ENCODE data around the gene MTM1. TPM values are rescaled to one million over a fixed set of nuclear protein-coding genes. Genes with fewer than 3 reads are reported as not detected.
A peak's percentile ranks its signal among the peaks of the same experiment; 100 is the strongest.

MTM1 gene
- polyA plus RNA-seq (2013), result 18.1 TPM

GRCh38 chrX:150568320-150569154, at the start of gene MTM1:
MTM1 (plus strand) TSS chrX:150568621; CDS start chrX:150592615, 23,994 bp downstream.
- POLR2A ChIA-PET, result no interaction called here
- WGBS (ENCODE audit: insufficient coverage), result 38% methylated on average over 86 of the region's 89 CpGs
- H3K4me1 ChIP-seq (ENCODE audit: control extremely low read depth in 1 of 4, control insufficient read depth in 4 of 4, insufficient read depth in 4 of 4, low read length in 3 of 4), result peaks cover 17 to 40% (median 31%) of the 10 kb centered on the region in 4 experiments

GRCh38 chrX:150522494-150522893, 45.9 kb upstream of the MTM1 start:
- CTCF ChIA-PET, result no interaction called here
- no peaks in the 10 kb centered on the region for H3K36me3 ChIP-seq (ENCODE audit: control insufficient read depth in 4 of 4, insufficient read depth in 4 of 4, low read length in 3 of 4)
- POLR2A ChIA-PET, result no interaction called here
- no peaks in the 10 kb centered on the region for H3K4me1 ChIP-seq (ENCODE audit: control extremely low read depth in 1 of 4, control insufficient read depth in 4 of 4, insufficient read depth in 4 of 4, low read length in 3 of 4)
- H3K4me3 ChIP-seq (ENCODE audit: control insufficient read depth in 1 of 7, extremely low read depth in 1 of 7, insufficient read depth in 4 of 7, low read depth in 2 of 7, low read length in 6 of 7), result no peak overlapping the region
- H3K27me3 ChIP-seq (replicated peaks in 2 of 5; ENCODE audit: control insufficient read depth in 4 of 5, insufficient read depth in 5 of 5, low read length in 4 of 5), result no peaks in the 10 kb centered on the region
- H3K9me3 ChIP-seq (ENCODE audit: control extremely low read depth in 1 of 5, control insufficient read depth in 4 of 5, insufficient read depth in 2 of 5, low read depth in 1 of 5, low read length in 4 of 5), result no peaks in the 10 kb centered on the region
- 88% methylated on average over 2 of the region's 2 CpGs for WGBS (ENCODE audit: insufficient coverage)
- no peak overlapping the region for H3K27ac ChIP-seq (ENCODE audit: insufficient read depth in 1 of 2, low read depth in 1 of 2, low read length in 2 of 2, poor library complexity in 1 of 2, severe bottlenecking in 2 of 2)
- DNase-seq, result no peak

More at GRCh38 chrX:150568320-150569154, at the start of gene MTM1:
- peak; percentile 93 to 97 (median 96) for DNase-seq
- CTCF ChIA-PET, result interaction anchor here (1.7 kb wide), 1 partner anchor 77 kb away, joined by 4 read pairs; no protein-coding TSS in a partner anchor
- Histone ChIP-seq H3K4me3 (ENCODE audit: control insufficient read depth in 1 of 7, extremely low read depth in 1 of 7, insufficient read depth in 4 of 7, low read depth in 2 of 7, low read length in 6 of 7) (peak within 1 kb of the TSS; percentile 60 to 84 (median 78)), H3K36me3 (ENCODE audit: control insufficient read depth in 4 of 4, insufficient read depth in 4 of 4, low read length in 3 of 4) (no peaks in the 10 kb centered on the region), H3K9me3 (ENCODE audit: control extremely low read depth in 1 of 5, control insufficient read depth in 4 of 5, insufficient read depth in 2 of 5, low read depth in 1 of 5, low read length in 4 of 5) (no peaks in the 10 kb centered on the region), H3K27ac (ENCODE audit: insufficient read depth in 1 of 2, low read depth in 1 of 2, low read length in 2 of 2, poor library complexity in 1 of 2, severe bottlenecking in 2 of 2) (peak within 1 kb of the TSS; percentile 67 to 82), H3K27me3 (replicated peaks in 2 of 5; ENCODE audit: control insufficient read depth in 4 of 5, insufficient read depth in 5 of 5, low read length in 4 of 5) (peaks cover 0 to 6% (median 0%) of the 10 kb centered on the region in 5 experiments)

- Histone ChIP-seq H3K9me3 (ENCODE audit: control extremely low read depth in 1 of 5, control insufficient read depth in 4 of 5, insufficient read depth in 2 of 5, low read depth in 1 of 5, low read length in 4 of 5) (no peaks in the 10 kb centered on the region), H3K27ac (ENCODE audit: insufficient read depth in 1 of 2, low read depth in 1 of 2, low read length in 2 of 2, poor library complexity in 1 of 2, severe bottlenecking in 2 of 2) (no peak overlapping the region), H3K27me3 (replicated peaks in 2 of 5; ENCODE audit: control insufficient read depth in 4 of 5, insufficient read depth in 5 of 5, low read length in 4 of 5) (no peaks in the 10 kb centered on the region), H3K4me1 (ENCODE audit: control extremely low read depth in 1 of 4, control insufficient read depth in 4 of 4, insufficient read depth in 4 of 4, low read length in 3 of 4) (no peaks in the 10 kb centered on the region), H3K36me3 (ENCODE audit: control insufficient read depth in 4 of 4, insufficient read depth in 4 of 4, low read length in 3 of 4) (no peaks in the 10 kb centered on the region), H3K4me3 (ENCODE audit: control insufficient read depth in 1 of 7, extremely low read depth in 1 of 7, insufficient read depth in 4 of 7, low read depth in 2 of 7, low read length in 6 of 7) (no peak overlapping the region)
- WGBS (ENCODE audit: insufficient coverage), result 81% methylated on average over 9 of the region's 10 CpGs
- DNase-seq, result no peak
- ChIA-PET CTCF (no interaction called here), POLR2A (no interaction called here)
Observed at GRCh38 chrX:150525061-150525919, 43.1 kb upstream of the MTM1 start.

GRCh38 chrX:150526692-150527091, 41.7 kb upstream of the MTM1 start:
- no peak for DNase-seq
- no peak overlapping the region for H3K4me3 ChIP-seq (ENCODE audit: control insufficient read depth in 1 of 7, extremely low read depth in 1 of 7, insufficient read depth in 4 of 7, low read depth in 2 of 7, low read length in 6 of 7)
- no peak overlapping the region for H3K27ac ChIP-seq (ENCODE audit: insufficient read depth in 1 of 2, low read depth in 1 of 2, low read length in 2 of 2, poor library complexity in 1 of 2, severe bottlenecking in 2 of 2)
- ChIA-PET POLR2A (no interaction called here), CTCF (no interaction called here)
- no peaks in the 10 kb centered on the region for H3K4me1 ChIP-seq (ENCODE audit: control extremely low read depth in 1 of 4, control insufficient read depth in 4 of 4, insufficient read depth in 4 of 4, low read length in 3 of 4)
- no peaks in the 10 kb centered on the region for H3K36me3 ChIP-seq (ENCODE audit: control insufficient read depth in 4 of 4, insufficient read depth in 4 of 4, low read length in 3 of 4)
- H3K9me3 ChIP-seq (ENCODE audit: control extremely low read depth in 1 of 5, control insufficient read depth in 4 of 5, insufficient read depth in 2 of 5, low read depth in 1 of 5, low read length in 4 of 5), result no peaks in the 10 kb centered on the region
- WGBS (ENCODE audit: insufficient coverage), result 75% methylated on average over 5 of the region's 7 CpGs
- H3K27me3 ChIP-seq (replicated peaks in 2 of 5; ENCODE audit: control insufficient read depth in 4 of 5, insufficient read depth in 5 of 5, low read length in 4 of 5), result no peaks in the 10 kb centered on the region

- Histone ChIP-seq H3K4me1 (ENCODE audit: control extremely low read depth in 1 of 4, control insufficient read depth in 4 of 4, insufficient read depth in 4 of 4, low read length in 3 of 4) (no peaks in the 10 kb centered on the region), H3K27me3 (replicated peaks in 2 of 5; ENCODE audit: control insufficient read depth in 4 of 5, insufficient read depth in 5 of 5, low read length in 4 of 5) (no peaks in the 10 kb centered on the region), H3K4me3 (ENCODE audit: control insufficient read depth in 1 of 7, extremely low read depth in 1 of 7, insufficient read depth in 4 of 7, low read depth in 2 of 7, low read length in 6 of 7) (no peak overlapping the region), H3K36me3 (ENCODE audit: control insufficient read depth in 4 of 4, insufficient read depth in 4 of 4, low read length in 3 of 4) (no peaks in the 10 kb centered on the region), H3K27ac (ENCODE audit: insufficient read depth in 1 of 2, low read depth in 1 of 2, low read length in 2 of 2, poor library complexity in 1 of 2, severe bottlenecking in 2 of 2) (no peak overlapping the region), H3K9me3 (ENCODE audit: control extremely low read depth in 1 of 5, control insufficient read depth in 4 of 5, insufficient read depth in 2 of 5, low read depth in 1 of 5, low read length in 4 of 5) (no peaks in the 10 kb centered on the region)
- ChIA-PET CTCF (no interaction called here), POLR2A (no interaction called here)
- DNase-seq, result no peak
- 57% methylated on average over 3 of the region's 3 CpGs for WGBS (ENCODE audit: insufficient coverage)
Observed at GRCh38 chrX:150527108-150527507, 41.3 kb upstream of the MTM1 start.

GRCh38 chrX:150529587-150529986, 38.8 kb upstream of the MTM1 start:
- no peaks in the 10 kb centered on the region for H3K4me1 ChIP-seq (ENCODE audit: control extremely low read depth in 1 of 4, control insufficient read depth in 4 of 4, insufficient read depth in 4 of 4, low read length in 3 of 4)
- ChIA-PET POLR2A (no interaction called here), CTCF (no interaction called here)
- DNase-seq, result no peak
- H3K4me3 ChIP-seq (ENCODE audit: control insufficient read depth in 1 of 7, extremely low read depth in 1 of 7, insufficient read depth in 4 of 7, low read depth in 2 of 7, low read length in 6 of 7), result no peak overlapping the region
- H3K36me3 ChIP-seq (ENCODE audit: control insufficient read depth in 4 of 4, insufficient read depth in 4 of 4, low read length in 3 of 4), result no peaks in the 10 kb centered on the region
- no peaks in the 10 kb centered on the region for H3K9me3 ChIP-seq (ENCODE audit: control extremely low read depth in 1 of 5, control insufficient read depth in 4 of 5, insufficient read depth in 2 of 5, low read depth in 1 of 5, low read length in 4 of 5)
- no peaks in the 10 kb centered on the region for H3K27me3 ChIP-seq (replicated peaks in 2 of 5; ENCODE audit: control insufficient read depth in 4 of 5, insufficient read depth in 5 of 5, low read length in 4 of 5)
- no peak overlapping the region for H3K27ac ChIP-seq (ENCODE audit: insufficient read depth in 1 of 2, low read depth in 1 of 2, low read length in 2 of 2, poor library complexity in 1 of 2, severe bottlenecking in 2 of 2)
- 88% methylated on average over 1 of the region's 3 CpGs for WGBS (ENCODE audit: insufficient coverage)

- CTCF ChIA-PET, result no interaction called here
Observed at GRCh38 chrX:150530821-150531220, 37.6 kb upstream of the MTM1 start.

More at GRCh38 chrX:150530821-150531220, 37.6 kb upstream of the MTM1 start:
- WGBS (ENCODE audit: insufficient coverage), result 69% methylated on average over 2 of the region's 7 CpGs
- no peaks in the 10 kb centered on the region for H3K36me3 ChIP-seq (ENCODE audit: control insufficient read depth in 4 of 4, insufficient read depth in 4 of 4, low read length in 3 of 4)
- H3K4me1 ChIP-seq (ENCODE audit: control extremely low read depth in 1 of 4, control insufficient read depth in 4 of 4, insufficient read depth in 4 of 4, low read length in 3 of 4), result no peaks in the 10 kb centered on the region
- no peaks in the 10 kb centered on the region for H3K27me3 ChIP-seq (replicated peaks in 2 of 5; ENCODE audit: control insufficient read depth in 4 of 5, insufficient read depth in 5 of 5, low read length in 4 of 5)
- H3K27ac ChIP-seq (ENCODE audit: insufficient read depth in 1 of 2, low read depth in 1 of 2, low read length in 2 of 2, poor library complexity in 1 of 2, severe bottlenecking in 2 of 2), result no peak overlapping the region
- POLR2A ChIA-PET, result no interaction called here
- H3K9me3 ChIP-seq (ENCODE audit: control extremely low read depth in 1 of 5, control insufficient read depth in 4 of 5, insufficient read depth in 2 of 5, low read depth in 1 of 5, low read length in 4 of 5), result no peaks in the 10 kb centered on the region
- DNase-seq, result no peak
- no peak overlapping the region for H3K4me3 ChIP-seq (ENCODE audit: control insufficient read depth in 1 of 7, extremely low read depth in 1 of 7, insufficient read depth in 4 of 7, low read depth in 2 of 7, low read length in 6 of 7)
